Cardiac fibroblast (primary cell): ENCODE data around the gene KRT5.

ENCODE experiments used
- DNase-seq, 2 donors: peaks; one replicate each; pipeline versions ENCODE4 v3.0.0 to v3.0.0-alpha.2; 2010; ENCODE audit warnings: low read depth in 2 of 2
- H3K4me3 ChIP-seq, 2 donors: replicated peaks in 1 of 2; 1 replicate in 1 of 2; 2 replicates in 1 of 2; pipeline ENCODE4 v1.5.1; 2011; ENCODE audit warnings: low read depth in 2 of 2, low read length in 2 of 2, mild to moderate bottlenecking in 2 of 2, moderate library complexity in 1 of 2
- TF ChIP-seq, protein P1 (sequence below): IDR thresholded peaks from one replicate; pipeline ENCODE4 v1.5.1; 2011; ENCODE audit warnings: low read depth, mild to moderate bottlenecking, low read length, inconsistent platforms

KRT5 gene

DNA sequence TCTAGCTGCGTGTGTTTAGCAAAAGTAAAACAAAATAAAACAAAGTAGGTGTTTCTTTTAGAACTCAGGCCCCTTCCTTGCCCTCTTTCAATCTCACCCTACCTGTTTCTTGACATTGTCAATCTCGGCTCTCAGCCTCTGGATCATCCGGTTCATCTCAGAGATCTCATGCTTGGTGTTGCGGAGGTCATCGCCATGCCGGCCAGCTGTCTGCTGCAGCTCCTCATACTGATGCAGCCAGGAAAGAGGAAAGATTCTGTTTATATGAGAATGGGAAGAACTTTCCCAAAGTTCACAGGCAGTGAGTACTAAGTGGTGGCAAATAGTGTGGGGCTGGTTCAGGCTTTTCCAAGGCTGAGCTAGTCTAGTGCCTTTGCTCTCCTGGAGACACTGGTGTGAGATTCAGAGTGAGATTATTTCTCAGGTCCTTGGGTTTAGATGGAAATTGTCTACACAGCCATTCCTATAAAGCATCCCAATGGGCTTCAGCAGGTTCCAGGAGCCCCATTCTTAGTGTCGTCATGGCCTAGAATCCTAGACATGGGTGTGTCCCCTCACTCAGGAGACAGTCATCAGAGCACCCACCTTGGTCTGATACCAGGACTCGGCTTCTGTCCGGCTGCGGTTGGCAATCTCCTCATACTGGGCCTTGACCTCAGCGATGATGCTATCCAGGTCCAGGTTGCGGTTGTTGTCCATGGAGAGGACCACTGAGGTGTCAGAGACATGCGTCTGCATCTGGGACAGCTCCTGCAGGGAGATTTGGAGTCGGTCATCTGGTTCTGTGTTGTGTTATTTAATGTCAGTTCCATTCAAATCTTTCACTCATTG is 3.0 kb downstream of the KRT5 start:
- H3K4me3 ChIP-seq: no peak overlapping the region
- TF ChIP-seq, protein P1, sequence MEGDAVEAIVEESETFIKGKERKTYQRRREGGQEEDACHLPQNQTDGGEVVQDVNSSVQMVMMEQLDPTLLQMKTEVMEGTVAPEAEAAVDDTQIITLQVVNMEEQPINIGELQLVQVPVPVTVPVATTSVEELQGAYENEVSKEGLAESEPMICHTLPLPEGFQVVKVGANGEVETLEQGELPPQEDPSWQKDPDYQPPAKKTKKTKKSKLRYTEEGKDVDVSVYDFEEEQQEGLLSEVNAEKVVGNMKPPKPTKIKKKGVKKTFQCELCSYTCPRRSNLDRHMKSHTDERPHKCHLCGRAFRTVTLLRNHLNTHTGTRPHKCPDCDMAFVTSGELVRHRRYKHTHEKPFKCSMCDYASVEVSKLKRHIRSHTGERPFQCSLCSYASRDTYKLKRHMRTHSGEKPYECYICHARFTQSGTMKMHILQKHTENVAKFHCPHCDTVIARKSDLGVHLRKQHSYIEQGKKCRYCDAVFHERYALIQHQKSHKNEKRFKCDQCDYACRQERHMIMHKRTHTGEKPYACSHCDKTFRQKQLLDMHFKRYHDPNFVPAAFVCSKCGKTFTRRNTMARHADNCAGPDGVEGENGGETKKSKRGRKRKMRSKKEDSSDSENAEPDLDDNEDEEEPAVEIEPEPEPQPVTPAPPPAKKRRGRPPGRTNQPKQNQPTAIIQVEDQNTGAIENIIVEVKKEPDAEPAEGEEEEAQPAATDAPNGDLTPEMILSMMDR: no peak
- DNase-seq: no peak

DNA sequence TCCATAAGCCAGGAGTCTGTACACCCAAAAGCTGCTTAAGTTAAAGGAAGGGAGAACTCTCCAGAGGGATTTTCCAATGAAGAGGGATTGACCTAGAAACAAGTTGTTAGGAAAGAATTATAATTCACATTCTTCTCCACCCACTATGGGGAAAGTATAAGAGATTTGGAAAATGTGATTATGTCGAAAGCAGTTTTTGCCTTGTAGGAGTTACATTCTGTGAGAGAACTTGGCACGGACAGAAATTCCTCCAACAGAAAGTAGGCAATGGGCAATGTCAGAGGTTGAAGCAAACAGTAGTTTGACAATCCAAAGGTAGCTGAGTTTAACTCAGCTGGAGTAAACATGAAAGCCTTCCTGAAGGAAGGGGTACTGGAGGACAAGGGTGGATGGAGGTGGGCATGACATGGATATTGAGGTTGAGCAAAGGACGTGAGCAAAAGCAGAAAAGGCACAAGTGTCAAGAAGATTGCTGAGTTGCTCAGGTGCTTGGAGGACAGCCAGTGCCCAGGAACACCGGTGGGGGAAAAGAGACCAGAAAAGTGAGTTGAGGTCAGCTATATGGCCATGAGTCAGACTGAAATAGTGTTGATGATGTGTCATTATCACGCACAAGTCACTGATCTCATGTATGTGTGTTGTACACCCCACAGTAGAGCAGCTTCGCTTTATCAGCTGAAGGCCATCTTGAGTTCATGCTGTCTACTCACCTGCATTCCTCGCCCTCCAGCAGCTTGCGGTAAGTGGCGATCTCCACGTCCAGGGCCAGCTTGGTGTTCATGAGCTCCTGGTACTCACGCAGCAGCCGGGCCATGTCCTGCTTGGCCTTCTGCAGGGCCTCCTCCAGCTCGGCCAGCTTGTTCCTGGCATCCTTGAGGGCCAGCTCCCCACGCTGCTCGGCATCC is 4.0 kb downstream of the KRT5 start:
- TF ChIP-seq, protein P1: no peak
- peak in 1 of 2 donors; percentile 62 for DNase-seq
- H3K4me3 ChIP-seq: no peak overlapping the region

- no peak overlapping the region for H3K4me3 ChIP-seq
- DNase-seq: no peak
- TF ChIP-seq, protein P1: no peak
Observed at GRCh38 chr12:52515319-52515646, 4.9 kb downstream of the KRT5 start.

DNA sequence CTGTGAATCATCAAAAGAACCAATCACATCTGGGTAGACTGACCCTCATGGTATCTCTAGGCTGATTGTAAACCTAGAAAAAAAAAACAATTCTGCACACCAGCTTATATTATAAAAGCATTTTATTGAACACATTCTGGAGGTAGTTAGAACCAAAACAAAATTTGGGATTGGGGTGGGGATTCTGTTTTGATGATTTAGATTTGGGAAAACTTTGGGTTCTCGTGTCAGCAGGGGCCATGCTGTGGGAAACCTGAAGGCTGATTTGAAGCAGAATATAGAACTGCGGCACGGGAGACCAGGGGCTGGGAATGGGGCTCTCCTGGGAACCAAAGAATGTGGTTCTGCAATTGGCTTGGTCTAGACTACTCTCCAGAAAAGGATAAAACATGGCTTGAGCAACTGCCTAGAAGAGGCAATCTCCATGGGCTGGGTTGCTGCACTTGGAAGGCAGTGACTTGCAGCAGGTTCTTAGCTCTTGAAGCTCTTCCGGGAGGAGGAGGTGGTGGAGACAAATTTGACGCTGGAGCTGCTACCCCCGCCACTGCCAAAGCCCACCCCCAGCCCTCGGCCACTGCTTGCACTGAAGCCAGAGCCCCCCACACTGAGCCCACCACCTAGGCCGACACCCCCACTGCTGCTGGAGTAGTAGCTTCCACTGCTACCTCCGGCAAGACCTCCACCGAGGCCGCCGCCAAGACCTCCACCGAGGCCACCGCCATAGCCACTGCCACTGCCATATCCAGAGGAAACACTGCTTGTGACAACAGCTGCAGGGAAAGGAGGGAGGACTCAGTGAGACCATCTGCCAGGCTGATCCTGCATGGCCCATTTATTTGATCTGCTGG is 5.5 kb downstream of the KRT5 start:
- TF ChIP-seq, protein P1: no peak
- H3K4me3 ChIP-seq: no peak overlapping the region
- DNase-seq: no peak

- no peak for DNase-seq
- TF ChIP-seq, protein P1: no peak
Observed at GRCh38 chr12:52513736-52514135, 6.5 kb downstream of the KRT5 start.

GRCh38 chr12:52508211-52508610 is 12.0 kb downstream of the KRT5 start:
- TF ChIP-seq, protein P1: no peak
- no peak overlapping the region for H3K4me3 ChIP-seq
- DNase-seq: no peak

More at GRCh38 chr12:52513736-52514135, 6.5 kb downstream of the KRT5 start:
- no peak overlapping the region for H3K4me3 ChIP-seq
